Choroid plexus epithelial cell (primary cell): ENCODE measurements around the gene CCDC187.
A peak's percentile ranks its signal among the peaks of the same experiment; 100 is the strongest.

Experiments
- DNase-seq: peaks from one replicate; pipeline ENCODE4 v3.0.0-alpha.2; 2010; ENCODE audit warnings: low read depth
- H3K4me3 ChIP-seq: 2 replicates; pipeline ENCODE4 v1.5.1; 2011; ENCODE audit warnings: low read depth, mild to moderate bottlenecking, control low read depth, low read length, moderate library complexity
- CTCF ChIP-seq: conservative IDR thresholded peaks from 2 replicates; pipeline ENCODE4 v1.5.1; 2011; ENCODE audit warnings: low read depth, mild to moderate bottlenecking, control low read depth, inconsistent platforms, low read length, moderate library complexity

Gene CCDC187

GRCh38 chr9:136286987-136287379 is 16.9 kb downstream of the CCDC187 start:
- DNase-seq: no peak
- TF ChIP-seq CTCF: no peak
- H3K4me3 ChIP-seq: no peak overlapping the region

- H3K4me3 ChIP-seq: no peak overlapping the region
- TF ChIP-seq CTCF: no peak
- no peak for DNase-seq
Observed at GRCh38 chr9:136286359-136286986, 17.4 kb downstream of the CCDC187 start.

- DNase-seq: no peak
- H3K4me3 ChIP-seq: no peak overlapping the region
- no peak for TF ChIP-seq CTCF
Observed at GRCh38 chr9:136285501-136286358, 18.2 kb downstream of the CCDC187 start.

GRCh38 chr9:136284951-136285350 is 18.9 kb downstream of the CCDC187 start:
- H3K4me3 ChIP-seq: no peak overlapping the region
- TF ChIP-seq CTCF: no peak
- DNase-seq: no peak

GRCh38 chr9:136284311-136284710 is 19.6 kb downstream of the CCDC187 start:
- DNase-seq: no peak
- no peak for TF ChIP-seq CTCF
- H3K4me3 ChIP-seq: no peak overlapping the region

GRCh38 chr9:136283291-136284235 is 20.3 kb downstream of the CCDC187 start:
- no peak overlapping the region for H3K4me3 ChIP-seq
- peak; percentile 88 for TF ChIP-seq CTCF
- peak; percentile 78 for DNase-seq
